ENCODE data around the gene TRMT112.

TRMT112 gene

GRCh38 chr11:64268025-64268892 is 49.1 kb downstream of the TRMT112 start:
- DNase-seq: no peak

GRCh38 chr11:64267207-64267945 is 50.0 kb downstream of the TRMT112 start:
- no peak for DNase-seq

All from stimulated activated naive CD4-positive, alpha-beta T cell treated with Interleukin-2 at 50 U/mL for 16 hours (primary cell).